HepG2 (cell line): ENCODE results near the gene RPAP2. TPM values are rescaled to one million over a fixed set of nuclear protein-coding genes. Genes with fewer than 3 reads are reported as not detected.
A peak's percentile ranks its signal among the peaks of the same experiment; 100 is the strongest.

Experiments
- DMAP1 ChIP-seq: IDR thresholded peaks from 2 replicates; pipeline ENCODE4 v1.6.1; 2016
- FOXO4 ChIP-seq: sonication (generic); formaldehyde crosslinking; conservative IDR thresholded peaks from 2 replicates; pipeline ENCODE4 v1.8.1; 2023; ENCODE audit warnings: missing genetic modification reagents
- KDM5B ChIP-seq: sonication (generic); formaldehyde crosslinking; IDR thresholded peaks from 2 replicates; pipeline ENCODE4 v1.4.0; 2020; ENCODE audit warnings: missing genetic modification reagents, mild to moderate bottlenecking, borderline replicate concordance
- KIAA2018 ChIP-seq: sonication (generic); formaldehyde crosslinking; IDR thresholded peaks from 2 replicates; pipeline ENCODE4 v1.5.0; 2020; ENCODE audit warnings: mild to moderate bottlenecking, missing genetic modification reagents, borderline replicate concordance
- PBX3 ChIP-seq: sonication (generic); formaldehyde crosslinking; IDR thresholded peaks from 2 replicates; pipeline ENCODE4 v1.8.1; 2023; ENCODE audit warnings: missing genetic modification reagents, inconsistent platforms, borderline replicate concordance
- THAP9 ChIP-seq: sonication (generic); formaldehyde crosslinking; IDR thresholded peaks from 2 replicates; pipeline ENCODE4; 2020; ENCODE audit warnings: missing genetic modification reagents, mild to moderate bottlenecking, borderline replicate concordance
- ZNF280B ChIP-seq: sonication (generic); formaldehyde crosslinking; IDR thresholded peaks from 2 replicates; pipeline ENCODE4 v1.5.0; 2020; ENCODE audit warnings: missing genetic modification reagents, mild to moderate bottlenecking, borderline replicate concordance
- ZNF350 ChIP-seq: sonication (generic); formaldehyde crosslinking; IDR thresholded peaks from 2 replicates; pipeline ENCODE4 v1.4.0; 2020; ENCODE audit warnings: mild to moderate bottlenecking, low read depth, missing genetic modification reagents, borderline replicate concordance
- ZNF441 ChIP-seq: sonication (generic); formaldehyde crosslinking; IDR thresholded peaks from 2 replicates; pipeline ENCODE4 v1.7.0; 2021; ENCODE audit warnings: missing genetic modification reagents, borderline replicate concordance
- ZNF746 ChIP-seq: sonication (generic); formaldehyde crosslinking; IDR thresholded peaks from 2 replicates; pipeline ENCODE4 v1.8.0; 2022; ENCODE audit warnings: mild to moderate bottlenecking, missing genetic modification reagents
- polyA plus RNA-seq, 8 experiments: library from polyadenylated mRNA; depleted of rRNA in 3 of 8; stranded (reverse) in 7 of 8; unstranded in 1 of 8; fragments of >200 nt; fragmentation: Illumina TruSeq in 4 of 8; extraction: Trizol in 4 of 8; gene quantifications; 2 replicates each; pipeline versions ENCODE4 v1.2.1 to v1.2.3, GENCODE V29; 2011 to 2016; ENCODE audit warnings: low read depth in 4 of 8, missing spikeins in 1 of 8, mixed read lengths in 1 of 8; ENCODE audit not compliant: insufficient read depth in 1 of 8
- total RNA-seq, 5 experiments: library from RNA; depleted of rRNA; stranded (reverse); fragments of >200 nt; fragmentation: Illumina TruSeq; extraction: Trizol; gene quantifications; 2 replicates each; pipeline ENCODE4 v1.2.3, GENCODE V29; 2016; ENCODE audit warnings: low read depth in 1 of 5

RPAP2 gene
- total and polyA plus RNA-seq, 2 of the 13 experiments (the other 11 are each of a cell fraction or from before 2014, with no cell fraction given), result 10.0 to 34.8 TPM

GRCh38 chr1:92441697-92442342 lies 143.0 kb downstream of the RPAP2 start (continued):
- peak; percentile 87 for TF ChIP-seq ZNF280B
- no peak for TF ChIP-seq KIAA2018 (CRISPR knock-in tag)
- TF ChIP-seq ZNF441 (CRISPR knock-in tag), result peak; percentile 25; the same call in 1 of the 2 replicates
- peak; percentile 75; the same call in 1 of the 2 replicates for TF ChIP-seq ZNF350
- TF ChIP-seq KDM5B (CRISPR knock-in tag), result peak; percentile 76; the same call in 1 of the 2 replicates
- TF ChIP-seq FOXO4 (CRISPR knock-in tag), result no peak
- TF ChIP-seq PBX3, result no peak
- no peak for TF ChIP-seq ZNF746 (CRISPR knock-in tag)
- 0 out of 2 replicates have a peak, but pooled peaks have one; percentile 75 for TF ChIP-seq THAP9 (CRISPR knock-in tag)
- TF ChIP-seq DMAP1 (CRISPR knock-in tag), result peak; percentile 89
